K562 (cell line): Measurements from ENCODE around the gene MPHOSPH8.

ENCODE experiments used
- ASH1L ChIP-seq: fragments of 450-650 bp; IDR thresholded peaks from 2 replicates; pipeline ENCODE4 v1.6.1; 2018; ENCODE audit warnings: borderline replicate concordance, mild to moderate bottlenecking, low read depth; ENCODE audit not compliant: partially characterized antibody
- CTCF ChIP-seq, 3 experiments: IDR thresholded peaks in 2 of 3; conservative IDR thresholded peaks in 1 of 3; 2 replicates each; pipeline ENCODE4 v1.5.1; 2011 to 2012; ENCODE audit warnings: low read length in 3 of 3, mild to moderate bottlenecking in 3 of 3, control low read depth in 2 of 3, improper control_type of control experiment in 1 of 3, inconsistent platforms in 1 of 3, low read depth in 1 of 3, mixed read lengths in 1 of 3, moderate library complexity in 1 of 3; ENCODE audit not compliant: insufficient read depth in 2 of 3
- GATA2 ChIP-seq: sonication (generic); formaldehyde crosslinking; IDR thresholded peaks from 2 replicates; pipeline ENCODE4 v1.4.0; 2020; ENCODE audit warnings: mild to moderate bottlenecking, missing genetic modification reagents
- POLR2A ChIP-seq: fragments of 450-650 bp; conservative IDR thresholded peaks from 2 replicates; pipeline ENCODE4 v1.6.1; 2016
- SMC3 ChIP-seq: conservative IDR thresholded peaks from 2 replicates; pipeline ENCODE4 v1.6.1; 2011; ENCODE audit warnings: low read depth, low read length, improper control_type of control experiment; ENCODE audit not compliant: insufficient read depth
- ZZZ3 ChIP-seq: fragments of 450-650 bp; IDR thresholded peaks from 2 replicates; pipeline ENCODE4 v1.6.1; 2016; ENCODE audit warnings: antibody characterized with exemption, mild to moderate bottlenecking, moderate library complexity
- TF ChIP-seq, protein P1 (sequence below): sonication (generic); formaldehyde crosslinking; IDR thresholded peaks from 2 replicates; pipeline ENCODE4 v1.8.0; 2022; ENCODE audit warnings: mild to moderate bottlenecking, missing genetic modification reagents
- TF ChIP-seq, protein P2 (sequence below): fragments of 450-650 bp; IDR thresholded peaks from 2 replicates; pipeline ENCODE4 v1.6.1; 2017; ENCODE audit warnings: mild to moderate bottlenecking, moderate library complexity
- TF ChIP-seq, protein P3 (sequence below): sonication (generic); formaldehyde crosslinking; IDR thresholded peaks from 2 replicates; pipeline ENCODE4 v1.9.0; 2022; ENCODE audit warnings: mild to moderate bottlenecking, missing genetic modification reagents

DNA sequence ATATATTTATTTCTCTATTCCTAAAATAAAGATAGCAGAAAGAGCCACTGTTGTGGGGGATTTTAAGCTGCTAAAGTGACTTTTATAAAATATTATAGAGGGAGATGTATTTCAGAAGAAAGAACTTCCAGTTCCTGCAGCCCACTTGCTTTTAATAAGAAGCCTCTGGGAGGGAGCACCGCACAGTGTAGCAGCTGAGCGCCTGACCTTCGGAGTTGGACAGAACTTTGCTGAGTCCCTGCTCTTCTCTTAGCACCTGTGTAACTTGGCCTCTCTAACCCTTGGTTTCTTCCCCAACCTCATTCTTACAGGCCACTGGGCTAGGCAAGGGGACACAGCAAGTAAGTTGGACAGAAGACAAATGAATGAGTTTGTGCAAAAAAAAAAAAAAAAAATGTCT is 37.4 kb upstream of the MPHOSPH8 start:
- TF ChIP-seq ZZZ3 (no peak), POLR2A (no peak), SMC3 (no peak), CTCF (IDR thresholded peaks at IDR 0.05 in 2 of 3, conservative IDR thresholded peaks at IDR 0.05 in 1 of 3; ENCODE audit: insufficient read depth in 2 of 3, low read depth in 1 of 3, low read length in 3 of 3) (no peak), GATA2 (CRISPR knock-in tag) (no peak), ASH1L (no peak)
- TF ChIP-seq, protein P1, sequence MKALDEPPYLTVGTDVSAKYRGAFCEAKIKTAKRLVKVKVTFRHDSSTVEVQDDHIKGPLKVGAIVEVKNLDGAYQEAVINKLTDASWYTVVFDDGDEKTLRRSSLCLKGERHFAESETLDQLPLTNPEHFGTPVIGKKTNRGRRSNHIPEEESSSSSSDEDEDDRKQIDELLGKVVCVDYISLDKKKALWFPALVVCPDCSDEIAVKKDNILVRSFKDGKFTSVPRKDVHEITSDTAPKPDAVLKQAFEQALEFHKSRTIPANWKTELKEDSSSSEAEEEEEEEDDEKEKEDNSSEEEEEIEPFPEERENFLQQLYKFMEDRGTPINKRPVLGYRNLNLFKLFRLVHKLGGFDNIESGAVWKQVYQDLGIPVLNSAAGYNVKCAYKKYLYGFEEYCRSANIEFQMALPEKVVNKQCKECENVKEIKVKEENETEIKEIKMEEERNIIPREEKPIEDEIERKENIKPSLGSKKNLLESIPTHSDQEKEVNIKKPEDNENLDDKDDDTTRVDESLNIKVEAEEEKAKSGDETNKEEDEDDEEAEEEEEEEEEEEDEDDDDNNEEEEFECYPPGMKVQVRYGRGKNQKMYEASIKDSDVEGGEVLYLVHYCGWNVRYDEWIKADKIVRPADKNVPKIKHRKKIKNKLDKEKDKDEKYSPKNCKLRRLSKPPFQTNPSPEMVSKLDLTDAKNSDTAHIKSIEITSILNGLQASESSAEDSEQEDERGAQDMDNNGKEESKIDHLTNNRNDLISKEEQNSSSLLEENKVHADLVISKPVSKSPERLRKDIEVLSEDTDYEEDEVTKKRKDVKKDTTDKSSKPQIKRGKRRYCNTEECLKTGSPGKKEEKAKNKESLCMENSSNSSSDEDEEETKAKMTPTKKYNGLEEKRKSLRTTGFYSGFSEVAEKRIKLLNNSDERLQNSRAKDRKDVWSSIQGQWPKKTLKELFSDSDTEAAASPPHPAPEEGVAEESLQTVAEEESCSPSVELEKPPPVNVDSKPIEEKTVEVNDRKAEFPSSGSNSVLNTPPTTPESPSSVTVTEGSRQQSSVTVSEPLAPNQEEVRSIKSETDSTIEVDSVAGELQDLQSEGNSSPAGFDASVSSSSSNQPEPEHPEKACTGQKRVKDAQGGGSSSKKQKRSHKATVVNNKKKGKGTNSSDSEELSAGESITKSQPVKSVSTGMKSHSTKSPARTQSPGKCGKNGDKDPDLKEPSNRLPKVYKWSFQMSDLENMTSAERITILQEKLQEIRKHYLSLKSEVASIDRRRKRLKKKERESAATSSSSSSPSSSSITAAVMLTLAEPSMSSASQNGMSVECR: no peak
- TF ChIP-seq, protein P2, sequence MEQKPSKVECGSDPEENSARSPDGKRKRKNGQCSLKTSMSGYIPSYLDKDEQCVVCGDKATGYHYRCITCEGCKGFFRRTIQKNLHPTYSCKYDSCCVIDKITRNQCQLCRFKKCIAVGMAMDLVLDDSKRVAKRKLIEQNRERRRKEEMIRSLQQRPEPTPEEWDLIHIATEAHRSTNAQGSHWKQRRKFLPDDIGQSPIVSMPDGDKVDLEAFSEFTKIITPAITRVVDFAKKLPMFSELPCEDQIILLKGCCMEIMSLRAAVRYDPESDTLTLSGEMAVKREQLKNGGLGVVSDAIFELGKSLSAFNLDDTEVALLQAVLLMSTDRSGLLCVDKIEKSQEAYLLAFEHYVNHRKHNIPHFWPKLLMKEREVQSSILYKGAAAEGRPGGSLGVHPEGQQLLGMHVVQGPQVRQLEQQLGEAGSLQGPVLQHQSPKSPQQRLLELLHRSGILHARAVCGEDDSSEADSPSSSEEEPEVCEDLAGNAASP: no peak
- TF ChIP-seq, protein P3, sequence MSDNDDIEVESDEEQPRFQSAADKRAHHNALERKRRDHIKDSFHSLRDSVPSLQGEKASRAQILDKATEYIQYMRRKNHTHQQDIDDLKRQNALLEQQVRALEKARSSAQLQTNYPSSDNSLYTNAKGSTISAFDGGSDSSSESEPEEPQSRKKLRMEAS (CRISPR knock-in tag): no peak
